ENCODE data around the gene SMKR1. TPM values are rescaled to one million over a fixed set of nuclear protein-coding genes. Genes with fewer than 3 reads are reported as not detected.

SMKR1 gene
- polyA plus RNA-seq, 2 of the 4 experiments (the other 2 are of a cell fraction): 12.2 to 13.6 TPM

DNA sequence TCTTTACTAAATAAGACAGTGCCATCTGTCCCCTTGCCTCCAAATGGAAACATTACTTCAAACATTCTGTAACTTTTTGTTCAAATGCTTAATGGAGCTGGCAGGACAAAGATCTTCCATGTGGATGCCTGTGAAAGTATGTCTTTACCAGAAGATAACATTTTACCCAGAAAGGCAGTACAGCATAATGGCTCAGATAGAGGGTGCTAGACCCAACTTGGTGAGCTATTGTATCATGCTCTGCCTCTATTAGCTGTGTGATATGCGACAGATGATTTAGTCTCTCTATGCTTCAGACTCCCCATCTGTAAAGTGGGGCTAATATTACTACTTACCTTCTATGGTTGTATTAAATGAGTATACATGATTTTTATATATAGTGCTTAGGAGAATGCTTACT, 8.8 kb upstream of the SMKR1 start:
- CTCF ChIA-PET: interaction anchor here (1.3 to 1.6 kb wide), 2 partner anchors 96 to 142 kb away, joined by 3 read pairs; no protein-coding TSS in a partner anchor
- DNase-seq (ENCODE audit: low read depth in 1 of 2, low spot score in 1 of 2) (no peak), ATAC-seq (peak; percentile 65 to 76; a peak in 4 of 6 replicates), FAIRE-seq (no peak)
- TF ChIP-seq TFCP2L1 (CRISPR knock-in tag; IDR thresholded peaks at IDR 0.05): no peak
- 0 out of 5 replicates have a peak, but pooled peaks of 1 of the 2 experiments have one; percentile 19 for TF ChIP-seq RAD21 (conservative IDR thresholded peaks at IDR 0.05 in 1 of 2, IDR thresholded peaks at IDR 0.05 in 1 of 2)
- no peak for TF ChIP-seq EP300 (IDR thresholded peaks at IDR 0.05)
- POLR2A ChIA-PET: no interaction called here
- Histone ChIP-seq H3K27ac (no peak overlapping the region), H3K4me3 (no peak overlapping the region), H3K9me3 (no peaks in the 10 kb centered on the region), H3K4me1 (no peaks in the 10 kb centered on the region), H3K4me2 (no peak overlapping the region)
- 100% methylated on average over 1 of the region's 1 CpG for WGBS (ENCODE audit: missing lambda C conversion rate)

DNA sequence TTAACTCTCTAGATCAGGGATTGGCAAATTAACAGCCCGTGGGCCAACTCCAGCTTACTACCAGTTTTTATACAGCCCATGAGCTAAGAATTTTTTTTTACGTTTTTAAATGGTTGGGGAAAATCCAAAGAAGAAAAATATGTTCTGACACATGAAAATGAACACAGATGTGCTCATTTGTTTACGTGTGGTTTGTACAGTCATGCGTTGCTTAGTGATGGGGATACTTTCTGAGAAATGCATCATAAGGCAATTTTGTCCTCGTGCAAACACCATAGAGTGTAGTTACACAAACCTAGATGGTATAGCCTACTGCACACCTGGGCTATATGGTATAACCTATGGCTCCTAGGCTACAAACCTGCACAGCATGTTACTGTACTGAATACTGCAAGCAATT, 8.3 kb upstream of the SMKR1 start:
- ChIA-PET POLR2A (no interaction called here), CTCF (interaction anchor here (1.3 to 1.6 kb wide), 2 partner anchors 95 to 141 kb away, joined by 3 read pairs; no protein-coding TSS in a partner anchor)
- Histone ChIP-seq H3K4me3 (no peak overlapping the region), H3K4me2 (no peak overlapping the region), H3K4me1 (no peaks in the 10 kb centered on the region), H3K27ac (no peak overlapping the region), H3K9me3 (no peaks in the 10 kb centered on the region)
- 60% methylated on average over 5 of the region's 5 CpGs for WGBS (ENCODE audit: missing lambda C conversion rate)
- TF ChIP-seq FOSL2 (IDR thresholded peaks at IDR 0.05) (no peak), FOSL2 (CRISPR knock-in tag; IDR thresholded peaks at IDR 0.05) (no peak), BHLHE40 (IDR thresholded peaks at IDR 0.05; ENCODE audit: low read depth, low read length) (no peak), MAFK (IDR thresholded peaks at IDR 0.05; ENCODE audit: partially characterized antibody) (no peak), MYC (IDR thresholded peaks at IDR 0.05; ENCODE audit: borderline replicate concordance, low read length) (no peak), ZFP36 (IDR thresholded peaks at IDR 0.05; ENCODE audit: borderline replicate concordance, partially characterized antibody) (no peak), ZNF302 (CRISPR knock-in tag; IDR thresholded peaks at IDR 0.05) (no peak)
- TF ChIP-seq, protein P1, sequence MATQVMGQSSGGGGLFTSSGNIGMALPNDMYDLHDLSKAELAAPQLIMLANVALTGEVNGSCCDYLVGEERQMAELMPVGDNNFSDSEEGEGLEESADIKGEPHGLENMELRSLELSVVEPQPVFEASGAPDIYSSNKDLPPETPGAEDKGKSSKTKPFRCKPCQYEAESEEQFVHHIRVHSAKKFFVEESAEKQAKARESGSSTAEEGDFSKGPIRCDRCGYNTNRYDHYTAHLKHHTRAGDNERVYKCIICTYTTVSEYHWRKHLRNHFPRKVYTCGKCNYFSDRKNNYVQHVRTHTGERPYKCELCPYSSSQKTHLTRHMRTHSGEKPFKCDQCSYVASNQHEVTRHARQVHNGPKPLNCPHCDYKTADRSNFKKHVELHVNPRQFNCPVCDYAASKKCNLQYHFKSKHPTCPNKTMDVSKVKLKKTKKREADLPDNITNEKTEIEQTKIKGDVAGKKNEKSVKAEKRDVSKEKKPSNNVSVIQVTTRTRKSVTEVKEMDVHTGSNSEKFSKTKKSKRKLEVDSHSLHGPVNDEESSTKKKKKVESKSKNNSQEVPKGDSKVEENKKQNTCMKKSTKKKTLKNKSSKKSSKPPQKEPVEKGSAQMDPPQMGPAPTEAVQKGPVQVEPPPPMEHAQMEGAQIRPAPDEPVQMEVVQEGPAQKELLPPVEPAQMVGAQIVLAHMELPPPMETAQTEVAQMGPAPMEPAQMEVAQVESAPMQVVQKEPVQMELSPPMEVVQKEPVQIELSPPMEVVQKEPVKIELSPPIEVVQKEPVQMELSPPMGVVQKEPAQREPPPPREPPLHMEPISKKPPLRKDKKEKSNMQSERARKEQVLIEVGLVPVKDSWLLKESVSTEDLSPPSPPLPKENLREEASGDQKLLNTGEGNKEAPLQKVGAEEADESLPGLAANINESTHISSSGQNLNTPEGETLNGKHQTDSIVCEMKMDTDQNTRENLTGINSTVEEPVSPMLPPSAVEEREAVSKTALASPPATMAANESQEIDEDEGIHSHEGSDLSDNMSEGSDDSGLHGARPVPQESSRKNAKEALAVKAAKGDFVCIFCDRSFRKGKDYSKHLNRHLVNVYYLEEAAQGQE (IDR thresholded peaks at IDR 0.05): no peak
- TF ChIP-seq, protein P2, sequence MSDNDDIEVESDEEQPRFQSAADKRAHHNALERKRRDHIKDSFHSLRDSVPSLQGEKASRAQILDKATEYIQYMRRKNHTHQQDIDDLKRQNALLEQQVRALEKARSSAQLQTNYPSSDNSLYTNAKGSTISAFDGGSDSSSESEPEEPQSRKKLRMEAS (IDR thresholded peaks at IDR 0.05): no peak
- no peak for ATAC-seq
- no peak for DNase-seq (ENCODE audit: low read depth in 1 of 2, low spot score in 1 of 2)
- FAIRE-seq: no peak

DNA sequence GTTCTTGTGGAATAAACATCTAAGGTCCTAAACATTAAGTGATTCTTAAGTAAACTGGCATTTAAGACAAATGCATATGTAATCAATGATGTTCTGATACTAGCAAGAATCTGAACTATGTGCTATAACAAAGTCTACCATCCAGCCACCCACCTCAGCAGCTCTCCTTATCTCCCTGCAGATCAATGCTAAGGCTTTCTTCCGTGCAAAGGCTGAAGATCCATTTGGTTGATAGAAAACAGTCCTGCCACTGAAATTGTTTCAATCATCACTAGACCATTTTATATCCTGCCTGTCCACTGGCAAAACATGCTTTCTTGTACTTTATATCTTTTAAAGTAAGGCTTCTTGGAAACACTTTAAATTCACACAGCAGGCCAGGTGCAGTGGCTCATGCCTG, 6.3 kb upstream of the SMKR1 start:
- ChIA-PET CTCF (no interaction called here), POLR2A (no interaction called here)
- no peak for ATAC-seq
- no peak for FAIRE-seq
- no peak overlapping the region for H3K4me3 ChIP-seq
- no peak overlapping the region for H3K27ac ChIP-seq
- no peaks in the 10 kb centered on the region for H3K9me3 ChIP-seq
- H3K4me2 ChIP-seq: no peak overlapping the region
- DNase-seq (ENCODE audit: low read depth in 1 of 2, low spot score in 1 of 2): no peak
- no peak for TF ChIP-seq RARB (CRISPR knock-in tag; IDR thresholded peaks at IDR 0.05)
- no peak for TF ChIP-seq RFX5 (IDR thresholded peaks at IDR 0.05)
- TF ChIP-seq FOXS1 (CRISPR knock-in tag; IDR thresholded peaks at IDR 0.05): no peak
- no peak for TF ChIP-seq ZFP36 (IDR thresholded peaks at IDR 0.05; ENCODE audit: borderline replicate concordance, partially characterized antibody)
- no peak for TF ChIP-seq CBX8 (IDR thresholded peaks at IDR 0.05)
- WGBS (ENCODE audit: missing lambda C conversion rate): 68% methylated on average over 1 of the region's 1 CpG
- H3K4me1 ChIP-seq: no peaks in the 10 kb centered on the region

DNA sequence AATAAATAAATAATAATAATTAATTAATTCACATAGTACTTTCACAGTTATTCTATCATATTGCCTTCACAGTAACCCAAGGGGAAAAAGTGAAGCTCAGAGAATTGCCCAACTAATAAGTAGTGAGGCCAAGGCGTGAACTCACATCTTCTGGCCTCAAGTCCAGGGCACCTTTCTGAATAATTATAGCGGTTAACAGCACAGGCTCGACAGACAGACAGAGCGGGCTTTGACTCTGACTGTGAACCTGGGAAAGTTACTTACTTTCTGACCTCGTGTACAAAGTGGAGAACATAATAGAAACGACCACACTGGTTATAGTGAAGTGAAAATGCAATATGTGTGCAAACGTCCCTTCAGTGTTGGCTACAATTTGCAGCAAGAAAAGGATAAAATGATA, 5.7 kb upstream of the SMKR1 start:
- H3K4me1 ChIP-seq: peaks cover 5% of the 10 kb centered on the region; the same call in 1 of the 3 replicates
- FAIRE-seq (no peak), DNase-seq (ENCODE audit: low read depth in 1 of 2, low spot score in 1 of 2) (no peak), ATAC-seq (no peak)
- H3K27ac ChIP-seq: no peak overlapping the region
- no peak overlapping the region for H3K4me2 ChIP-seq
- no peaks in the 10 kb centered on the region for H3K9me3 ChIP-seq
- ChIA-PET CTCF (no interaction called here), POLR2A (no interaction called here)
- H3K4me3 ChIP-seq: no peak overlapping the region
- TF ChIP-seq, protein P3, sequence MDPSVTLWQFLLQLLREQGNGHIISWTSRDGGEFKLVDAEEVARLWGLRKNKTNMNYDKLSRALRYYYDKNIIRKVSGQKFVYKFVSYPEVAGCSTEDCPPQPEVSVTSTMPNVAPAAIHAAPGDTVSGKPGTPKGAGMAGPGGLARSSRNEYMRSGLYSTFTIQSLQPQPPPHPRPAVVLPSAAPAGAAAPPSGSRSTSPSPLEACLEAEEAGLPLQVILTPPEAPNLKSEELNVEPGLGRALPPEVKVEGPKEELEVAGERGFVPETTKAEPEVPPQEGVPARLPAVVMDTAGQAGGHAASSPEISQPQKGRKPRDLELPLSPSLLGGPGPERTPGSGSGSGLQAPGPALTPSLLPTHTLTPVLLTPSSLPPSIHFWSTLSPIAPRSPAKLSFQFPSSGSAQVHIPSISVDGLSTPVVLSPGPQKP (IDR thresholded peaks at IDR 0.05; ENCODE audit: low read depth, low read length): no peak
- WGBS (ENCODE audit: missing lambda C conversion rate): 54% methylated on average over 7 of the region's 7 CpGs
